IMR-90 (cell line): ENCODE data around the gene ARFGEF3. TPM values are rescaled to one million over a fixed set of nuclear protein-coding genes. Genes with fewer than 3 reads are reported as not detected.

Experiments
- ATAC-seq: fragments of 200-7000 bp; cut with Tn5 transposase; 2 replicates; pipeline ENCODE4 v1.9.1; 2020; ENCODE audit warnings: low read depth, mild to moderate bottlenecking, moderate library complexity
- BruUV-seq: library from RNA; stranded (reverse); fragments of 400-500 nt; replicated peaks from 2 replicates; lab custom pipeline; 2021; lab: Mats Ljungman, UMichigan
- CTCF ChIA-PET: fragments of 300-600 bp; formaldehyde crosslinking; extraction: SDS; loops from one replicate; lab custom pipeline; 2021; ENCODE audit warnings: antibody characterized with exemption; lab: Yijun Ruan, JAX
- POLR2A ChIA-PET: fragments of 300-600 bp; sonication (Branson Sonifier 250); formaldehyde crosslinking; loops from one replicate; lab custom pipeline; 2022; ENCODE audit warnings: antibody characterized with exemption; ENCODE audit not compliant: unreplicated experiment; lab: Charles Lee
- DNase-seq: peaks from one replicate; pipeline ENCODE4 v3.0.0; 2013
- H2AFZ ChIP-seq: replicated peaks from 2 replicates; pipeline ENCODE3; 2013; ENCODE audit warnings: low read length, mild to moderate bottlenecking; ENCODE audit not compliant: poor library complexity
- H2AK5ac ChIP-seq: 2 replicates; pipeline ENCODE4 v1.6.1; 2013; ENCODE audit warnings: low read depth, low read length, inconsistent platforms
- H2AK9ac ChIP-seq: replicated peaks from 2 replicates; pipeline ENCODE3; 2013; ENCODE audit warnings: mild to moderate bottlenecking, low read depth, low read length, moderate library complexity; ENCODE audit not compliant: poor library complexity
- H2BK120ac ChIP-seq: 2 replicates; pipeline ENCODE4 v1.6.1; 2013; ENCODE audit warnings: low read depth, low read length, inconsistent platforms
- H2BK15ac ChIP-seq: 3 replicates; pipeline ENCODE4 v1.6.1; 2013; ENCODE audit warnings: low read depth, low read length, inconsistent platforms
- H2BK20ac ChIP-seq: 2 replicates; pipeline ENCODE4 v1.6.1; 2013; ENCODE audit warnings: low read depth, mild to moderate bottlenecking, inconsistent platforms, low read length, moderate library complexity
- H2BK5ac ChIP-seq: 2 replicates; pipeline ENCODE4 v1.6.1; 2013; ENCODE audit warnings: mild to moderate bottlenecking, low read depth, low read length, inconsistent platforms; ENCODE audit not compliant: poor library complexity, severe bottlenecking
- H3K14ac ChIP-seq: replicated peaks from 2 replicates; pipeline ENCODE4 v1.6.1; 2013; ENCODE audit warnings: low read depth, low read length, inconsistent platforms
- H3K18ac ChIP-seq: 2 replicates; pipeline ENCODE4 v1.6.1; 2013; ENCODE audit warnings: low read depth, low read length, control low read depth
- H3K23ac ChIP-seq: 2 replicates; pipeline ENCODE4 v1.6.1; 2013; ENCODE audit warnings: low read depth, low read length, inconsistent platforms
- H3K27ac ChIP-seq: 2 replicates; pipeline ENCODE4 v1.5.1; 2013; ENCODE audit warnings: mild to moderate bottlenecking, control low read depth, low read length; ENCODE audit not compliant: insufficient read depth
- H3K27me3 ChIP-seq: 2 replicates; pipeline ENCODE4 v1.6.1; 2013; ENCODE audit warnings: low read length; ENCODE audit not compliant: control insufficient read depth, insufficient read depth
- H3K36me3 ChIP-seq: 2 replicates; pipeline ENCODE4 v1.6.1; 2013; ENCODE audit warnings: low read length, mixed read lengths; ENCODE audit not compliant: control insufficient read depth, insufficient read depth
- H3K4ac ChIP-seq: 2 replicates; pipeline ENCODE4 v1.6.1; 2013; ENCODE audit warnings: low read depth, low read length, inconsistent platforms
- H3K4me1 ChIP-seq: 2 replicates; pipeline ENCODE4 v1.6.1; 2013; ENCODE audit warnings: low read length, mixed read lengths; ENCODE audit not compliant: control insufficient read depth, insufficient read depth
- H3K4me2 ChIP-seq: 2 replicates; pipeline ENCODE4 v1.6.1; 2013; ENCODE audit warnings: low read depth, mild to moderate bottlenecking, control low read depth, low read length, moderate library complexity
- H3K4me3 ChIP-seq: 2 replicates; pipeline ENCODE4 v1.5.1; 2013; ENCODE audit warnings: low read depth, mild to moderate bottlenecking, control low read depth, low read length, moderate library complexity; ENCODE audit not compliant: insufficient read depth
- H3K56ac ChIP-seq: 2 replicates; pipeline ENCODE4 v1.6.1; 2013; ENCODE audit warnings: low read length, inconsistent platforms; ENCODE audit not compliant: insufficient read depth; ENCODE audit errors: extremely low read depth
- H3K79me1 ChIP-seq, 2 experiments: 2 replicates each; pipeline ENCODE4 v1.6.1; 2013; ENCODE audit warnings: low read length in 2 of 2, inconsistent platforms in 1 of 2, low read depth in 1 of 2
- H3K9ac ChIP-seq: 2 replicates; pipeline ENCODE4 v1.6.1; 2013; ENCODE audit warnings: low read depth, low read length, control low read depth
- H3K9me1 ChIP-seq: 2 replicates; pipeline ENCODE4 v1.6.1; 2013; ENCODE audit warnings: low read length, inconsistent platforms; ENCODE audit not compliant: insufficient read depth
- H3K9me3 ChIP-seq: 2 replicates; pipeline ENCODE4 v1.6.1; 2013; ENCODE audit warnings: low read length; ENCODE audit not compliant: control insufficient read depth, insufficient read depth
- H4K20me1 ChIP-seq: 2 replicates; pipeline ENCODE4 v1.6.1; 2013; ENCODE audit warnings: low read length, inconsistent platforms; ENCODE audit not compliant: insufficient read depth
- H4K5ac ChIP-seq: 2 replicates; pipeline ENCODE4 v1.6.1; 2013; ENCODE audit warnings: mild to moderate bottlenecking, low read depth, low read length, control low read depth
- H4K8ac ChIP-seq, 2 experiments: 2 replicates each; pipeline ENCODE4 v1.6.1; 2013; ENCODE audit warnings: low read depth in 2 of 2, low read length in 2 of 2, control low read depth in 1 of 2, inconsistent platforms in 1 of 2
- H4K91ac ChIP-seq: 2 replicates; pipeline ENCODE4 v1.6.1; 2013; ENCODE audit warnings: low read depth, low read length, inconsistent platforms; ENCODE audit not compliant: insufficient read depth
- BHLHE40 ChIP-seq: fragments of 150-350 bp; IDR thresholded peaks from 2 replicates; pipeline ENCODE4 v1.6.1; 2016; ENCODE audit warnings: mild to moderate bottlenecking, low read depth, low read length
- CEBPB ChIP-seq: IDR thresholded peaks from 2 replicates; pipeline ENCODE4 v1.6.1; 2012; ENCODE audit warnings: low read depth, low read length, improper control_type of control experiment
- CHD1 ChIP-seq: IDR thresholded peaks from 2 replicates; pipeline ENCODE4 v1.6.1; 2012; ENCODE audit warnings: low read depth, low read length, improper control_type of control experiment
- FOS ChIP-seq: fragments of 150-350 bp; IDR thresholded peaks from 2 replicates; pipeline ENCODE4 v1.6.1; 2016; ENCODE audit warnings: low read depth, low read length
- MAFK ChIP-seq: IDR thresholded peaks from 2 replicates; pipeline ENCODE4 v1.6.1; 2012; ENCODE audit warnings: low read depth, low read length, improper control_type of control experiment
- MXI1 ChIP-seq: IDR thresholded peaks from 2 replicates; pipeline ENCODE4 v1.6.1; 2012; ENCODE audit warnings: low read depth, mild to moderate bottlenecking, low read length, moderate library complexity, borderline replicate concordance
- NFE2L2 ChIP-seq: fragments of 150-350 bp; IDR thresholded peaks from 2 replicates; pipeline ENCODE4 v1.6.1; 2016; ENCODE audit warnings: low read depth, mild to moderate bottlenecking, low read length
- POLR2A ChIP-seq: IDR thresholded peaks from 2 replicates; pipeline ENCODE4 v1.6.1; 2012; ENCODE audit warnings: mild to moderate bottlenecking, low read depth, low read length
- RCOR1 ChIP-seq: IDR thresholded peaks from 2 replicates; pipeline ENCODE4 v1.6.1; 2012; ENCODE audit warnings: mild to moderate bottlenecking, low read length, improper control_type of control experiment; ENCODE audit not compliant: insufficient replicate concordance
- RFX5 ChIP-seq: IDR thresholded peaks from 2 replicates; pipeline ENCODE4 v1.8.0; 2012; ENCODE audit warnings: low read depth, mild to moderate bottlenecking, low read length, moderate library complexity
- SMC3 ChIP-seq: fragments of 150-350 bp; IDR thresholded peaks from 2 replicates; pipeline ENCODE4 v1.6.1; 2016; ENCODE audit warnings: low read depth, mild to moderate bottlenecking, antibody characterized with exemption, low read length, moderate library complexity
- WGBS, 2 experiments: methylation state at CpG; one replicate each; pipeline versions ENCODE4 v1.1.5 to v1.1.7; 2013; ENCODE audit warnings: missing lambda C conversion rate in 2 of 2; ENCODE audit not compliant: insufficient read length in 1 of 2; ENCODE audit errors: extremely low coverage in 2 of 2; 5-methylcytosine and 5-hydroxymethylcytosine counted together
- dilution Hi-C: fragments of 300-500 bp; cut with HindIII; formaldehyde crosslinking; loops from one replicate; pipeline ENCODE4 v1.14.3; 2018; ENCODE audit warnings: low sequenced_read_pairs; ENCODE audit not compliant: unreplicated experiment
- in situ Hi-C: fragments of 300-500 bp; cut with MboI; formaldehyde crosslinking; loops from 3 replicates; pipeline ENCODE4 v1.14.3; 2019; ENCODE audit warnings: low sequenced_read_pairs, inconsistent platforms, mixed read lengths
- intact Hi-C: fragments of 100-400 bp; cut with micrococcal nuclease; formaldehyde crosslinking; loops from 2 replicates; pipeline ENCODE4 v1.10.0; 2022
- polyA plus RNA-seq, 3 experiments: library from polyadenylated mRNA; depleted of rRNA; stranded (reverse); fragments of >200 nt; gene quantifications; 2 replicates each; pipeline ENCODE4 v1.2.3, GENCODE V29; 2012; ENCODE audit warnings: low replicate concordance in 1 of 3
- total RNA-seq: library from RNA; depleted of rRNA; stranded (reverse); fragments of >200 nt; gene quantifications from 2 replicates; pipeline ENCODE4 v1.2.3, GENCODE V29; 2012
- TF ChIP-seq, protein P1 (sequence below): conservative IDR thresholded peaks from 2 replicates; pipeline ENCODE4 v1.5.1; 2012; ENCODE audit warnings: mild to moderate bottlenecking, low read depth, low read length, improper control_type of control experiment
- TF ChIP-seq, protein P2 (sequence below): fragments of 150-350 bp; IDR thresholded peaks from 2 replicates; pipeline ENCODE4 v1.6.1; 2016; ENCODE audit warnings: low read depth, mild to moderate bottlenecking, low read length, moderate library complexity, borderline replicate concordance
- TF ChIP-seq, protein P3 (sequence below): fragments of 150-350 bp; IDR thresholded peaks from 2 replicates; pipeline ENCODE4 v1.6.1; 2017; ENCODE audit warnings: mild to moderate bottlenecking, antibody characterized with exemption, low read length, low read depth

Gene ARFGEF3
- total and polyA plus RNA-seq, 2 of the 4 experiments (the other 2 are of a cell fraction), result under 0.01 to 0.02 TPM

DNA sequence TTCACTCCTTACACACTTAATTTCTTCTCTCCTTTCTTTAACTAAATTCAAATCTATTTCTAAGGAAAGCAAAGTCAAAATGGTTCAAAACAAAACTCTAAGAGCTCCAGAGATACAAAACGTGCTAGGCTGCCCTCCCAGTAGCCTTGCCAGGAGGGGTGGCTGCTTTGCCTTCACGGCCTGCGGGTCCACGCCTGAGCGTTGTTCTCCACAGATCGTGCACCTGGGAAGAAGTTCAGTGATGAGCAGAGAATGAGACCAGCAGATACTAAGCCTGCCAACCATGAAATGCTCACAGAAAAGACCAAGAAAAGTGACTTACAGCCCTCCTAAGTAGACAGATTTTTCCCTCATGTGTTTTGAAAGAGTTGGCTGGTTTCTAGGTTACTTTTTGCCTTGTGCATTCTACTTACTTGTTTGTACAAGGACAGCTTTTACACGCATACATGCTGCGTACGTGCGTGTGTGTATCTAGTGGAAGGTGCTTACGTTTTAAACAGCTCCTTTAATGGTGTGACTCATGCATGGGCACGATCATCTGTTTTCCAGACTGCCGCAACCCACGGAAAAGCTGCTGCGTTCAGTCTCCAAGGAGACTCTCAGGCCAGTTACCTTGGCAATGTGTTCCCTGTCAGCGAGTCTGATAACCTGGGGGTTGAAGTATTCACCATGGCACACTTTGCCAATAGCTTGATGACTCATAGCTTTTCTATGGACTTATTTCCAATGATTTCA is 88.9 kb downstream of the ARFGEF3 start:
- Histone ChIP-seq H4K91ac (no peak overlapping the region), H4K8ac (no peak overlapping the region), H3K79me1 (no peaks in the 10 kb centered on the region), H3K4me2 (no peak overlapping the region), H4K5ac (no peak overlapping the region), H3K36me3 (no peaks in the 10 kb centered on the region), H3K14ac (no peak overlapping the region), H3K4me1 (no peaks in the 10 kb centered on the region), H2BK5ac (no peak overlapping the region), H3K9me3 (no peaks in the 10 kb centered on the region), H3K56ac (no peak overlapping the region), H4K20me1 (no peaks in the 10 kb centered on the region), H2AK5ac (no peak overlapping the region), H2AFZ (no peak overlapping the region), H3K27me3 (peaks cover 8% of the 10 kb centered on the region), H2AK9ac (no peak overlapping the region), H2BK15ac (no peak overlapping the region), H3K9me1 (no peaks in the 10 kb centered on the region), H3K23ac (no peak overlapping the region), H3K4me3 (no peak overlapping the region), H2BK20ac (no peak overlapping the region), H3K27ac (no peak overlapping the region), H3K18ac (no peak overlapping the region), H2BK120ac (no peak overlapping the region), H3K4ac (no peak overlapping the region), H3K9ac (no peak overlapping the region)
- WGBS, 2 experiments, result 80% methylated on average over 7 of the region's 16 CpGs; no CpG with 5 or more reads in 1 of the 2 experiments
- TF ChIP-seq, protein P1, sequence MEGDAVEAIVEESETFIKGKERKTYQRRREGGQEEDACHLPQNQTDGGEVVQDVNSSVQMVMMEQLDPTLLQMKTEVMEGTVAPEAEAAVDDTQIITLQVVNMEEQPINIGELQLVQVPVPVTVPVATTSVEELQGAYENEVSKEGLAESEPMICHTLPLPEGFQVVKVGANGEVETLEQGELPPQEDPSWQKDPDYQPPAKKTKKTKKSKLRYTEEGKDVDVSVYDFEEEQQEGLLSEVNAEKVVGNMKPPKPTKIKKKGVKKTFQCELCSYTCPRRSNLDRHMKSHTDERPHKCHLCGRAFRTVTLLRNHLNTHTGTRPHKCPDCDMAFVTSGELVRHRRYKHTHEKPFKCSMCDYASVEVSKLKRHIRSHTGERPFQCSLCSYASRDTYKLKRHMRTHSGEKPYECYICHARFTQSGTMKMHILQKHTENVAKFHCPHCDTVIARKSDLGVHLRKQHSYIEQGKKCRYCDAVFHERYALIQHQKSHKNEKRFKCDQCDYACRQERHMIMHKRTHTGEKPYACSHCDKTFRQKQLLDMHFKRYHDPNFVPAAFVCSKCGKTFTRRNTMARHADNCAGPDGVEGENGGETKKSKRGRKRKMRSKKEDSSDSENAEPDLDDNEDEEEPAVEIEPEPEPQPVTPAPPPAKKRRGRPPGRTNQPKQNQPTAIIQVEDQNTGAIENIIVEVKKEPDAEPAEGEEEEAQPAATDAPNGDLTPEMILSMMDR, result no peak
- no peak for TF ChIP-seq POLR2A
- TF ChIP-seq, protein P2, sequence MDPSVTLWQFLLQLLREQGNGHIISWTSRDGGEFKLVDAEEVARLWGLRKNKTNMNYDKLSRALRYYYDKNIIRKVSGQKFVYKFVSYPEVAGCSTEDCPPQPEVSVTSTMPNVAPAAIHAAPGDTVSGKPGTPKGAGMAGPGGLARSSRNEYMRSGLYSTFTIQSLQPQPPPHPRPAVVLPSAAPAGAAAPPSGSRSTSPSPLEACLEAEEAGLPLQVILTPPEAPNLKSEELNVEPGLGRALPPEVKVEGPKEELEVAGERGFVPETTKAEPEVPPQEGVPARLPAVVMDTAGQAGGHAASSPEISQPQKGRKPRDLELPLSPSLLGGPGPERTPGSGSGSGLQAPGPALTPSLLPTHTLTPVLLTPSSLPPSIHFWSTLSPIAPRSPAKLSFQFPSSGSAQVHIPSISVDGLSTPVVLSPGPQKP, result no peak
- no peak for TF ChIP-seq CHD1
- no peak for TF ChIP-seq CEBPB
- TF ChIP-seq RCOR1, result no peak
- no peak for TF ChIP-seq MAFK
- no peak for TF ChIP-seq RFX5
- no peak for TF ChIP-seq FOS
- no peak for TF ChIP-seq BHLHE40
- TF ChIP-seq, protein P3, sequence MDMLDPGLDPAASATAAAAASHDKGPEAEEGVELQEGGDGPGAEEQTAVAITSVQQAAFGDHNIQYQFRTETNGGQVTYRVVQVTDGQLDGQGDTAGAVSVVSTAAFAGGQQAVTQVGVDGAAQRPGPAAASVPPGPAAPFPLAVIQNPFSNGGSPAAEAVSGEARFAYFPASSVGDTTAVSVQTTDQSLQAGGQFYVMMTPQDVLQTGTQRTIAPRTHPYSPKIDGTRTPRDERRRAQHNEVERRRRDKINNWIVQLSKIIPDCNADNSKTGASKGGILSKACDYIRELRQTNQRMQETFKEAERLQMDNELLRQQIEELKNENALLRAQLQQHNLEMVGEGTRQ, result no peak
- TF ChIP-seq MXI1, result no peak
- TF ChIP-seq NFE2L2, result no peak
- TF ChIP-seq SMC3, result no peak
- CTCF ChIA-PET, result no interaction called here
- in situ Hi-C loops, result no loop called here
- peak; percentile 5 for DNase-seq
- intact Hi-C loops, result no loop called here
- POLR2A ChIA-PET, result no interaction called here
- dilution Hi-C loops, result no loop called here
- BruUV-seq, result no TSS peak
- ATAC-seq, result no peak
